ENCODE data around the gene FLNA.

FLNA gene

DNA sequence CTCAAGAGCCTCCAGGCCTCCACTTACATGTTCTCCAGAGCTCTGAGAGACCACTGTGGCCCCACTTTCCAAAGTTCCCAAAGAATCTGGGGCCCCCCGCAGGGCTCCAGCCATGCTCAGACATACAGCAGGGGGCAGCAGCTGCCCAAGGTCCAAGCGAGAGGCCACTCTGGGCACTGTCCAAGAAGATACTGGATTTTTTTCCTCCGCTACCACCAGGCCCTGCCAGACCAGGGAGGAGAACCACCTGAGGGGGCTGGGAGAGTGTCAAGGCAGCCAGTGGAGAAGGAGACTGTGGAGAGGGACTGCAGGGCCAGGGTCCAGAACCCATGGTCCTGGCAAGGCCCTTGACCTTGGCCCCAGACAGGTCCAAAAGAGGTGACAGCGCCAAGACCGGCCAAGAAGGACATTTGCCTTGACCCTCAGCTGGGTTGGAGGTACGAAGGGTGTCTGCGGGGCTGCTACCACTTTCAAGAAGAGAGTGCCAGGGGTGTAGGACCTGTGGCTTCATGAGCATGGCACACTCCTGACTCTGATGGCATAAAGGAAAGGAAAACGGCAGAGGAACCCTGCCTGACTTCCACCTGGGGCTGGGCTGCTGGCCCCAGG lies 10.0 kb upstream of the FLNA start:
- TF ChIP-seq, protein P1, sequence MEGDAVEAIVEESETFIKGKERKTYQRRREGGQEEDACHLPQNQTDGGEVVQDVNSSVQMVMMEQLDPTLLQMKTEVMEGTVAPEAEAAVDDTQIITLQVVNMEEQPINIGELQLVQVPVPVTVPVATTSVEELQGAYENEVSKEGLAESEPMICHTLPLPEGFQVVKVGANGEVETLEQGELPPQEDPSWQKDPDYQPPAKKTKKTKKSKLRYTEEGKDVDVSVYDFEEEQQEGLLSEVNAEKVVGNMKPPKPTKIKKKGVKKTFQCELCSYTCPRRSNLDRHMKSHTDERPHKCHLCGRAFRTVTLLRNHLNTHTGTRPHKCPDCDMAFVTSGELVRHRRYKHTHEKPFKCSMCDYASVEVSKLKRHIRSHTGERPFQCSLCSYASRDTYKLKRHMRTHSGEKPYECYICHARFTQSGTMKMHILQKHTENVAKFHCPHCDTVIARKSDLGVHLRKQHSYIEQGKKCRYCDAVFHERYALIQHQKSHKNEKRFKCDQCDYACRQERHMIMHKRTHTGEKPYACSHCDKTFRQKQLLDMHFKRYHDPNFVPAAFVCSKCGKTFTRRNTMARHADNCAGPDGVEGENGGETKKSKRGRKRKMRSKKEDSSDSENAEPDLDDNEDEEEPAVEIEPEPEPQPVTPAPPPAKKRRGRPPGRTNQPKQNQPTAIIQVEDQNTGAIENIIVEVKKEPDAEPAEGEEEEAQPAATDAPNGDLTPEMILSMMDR (IDR thresholded peaks at IDR 0.05; ENCODE audit: control insufficient read depth, insufficient read depth, low read depth, low read length, missing control alignments): peak; percentile 50
- H3K4me3 ChIP-seq (ENCODE audit: control insufficient read depth, low read depth, low read length): no peak overlapping the region
- no peak for DNase-seq (ENCODE audit: low read depth)

DNA sequence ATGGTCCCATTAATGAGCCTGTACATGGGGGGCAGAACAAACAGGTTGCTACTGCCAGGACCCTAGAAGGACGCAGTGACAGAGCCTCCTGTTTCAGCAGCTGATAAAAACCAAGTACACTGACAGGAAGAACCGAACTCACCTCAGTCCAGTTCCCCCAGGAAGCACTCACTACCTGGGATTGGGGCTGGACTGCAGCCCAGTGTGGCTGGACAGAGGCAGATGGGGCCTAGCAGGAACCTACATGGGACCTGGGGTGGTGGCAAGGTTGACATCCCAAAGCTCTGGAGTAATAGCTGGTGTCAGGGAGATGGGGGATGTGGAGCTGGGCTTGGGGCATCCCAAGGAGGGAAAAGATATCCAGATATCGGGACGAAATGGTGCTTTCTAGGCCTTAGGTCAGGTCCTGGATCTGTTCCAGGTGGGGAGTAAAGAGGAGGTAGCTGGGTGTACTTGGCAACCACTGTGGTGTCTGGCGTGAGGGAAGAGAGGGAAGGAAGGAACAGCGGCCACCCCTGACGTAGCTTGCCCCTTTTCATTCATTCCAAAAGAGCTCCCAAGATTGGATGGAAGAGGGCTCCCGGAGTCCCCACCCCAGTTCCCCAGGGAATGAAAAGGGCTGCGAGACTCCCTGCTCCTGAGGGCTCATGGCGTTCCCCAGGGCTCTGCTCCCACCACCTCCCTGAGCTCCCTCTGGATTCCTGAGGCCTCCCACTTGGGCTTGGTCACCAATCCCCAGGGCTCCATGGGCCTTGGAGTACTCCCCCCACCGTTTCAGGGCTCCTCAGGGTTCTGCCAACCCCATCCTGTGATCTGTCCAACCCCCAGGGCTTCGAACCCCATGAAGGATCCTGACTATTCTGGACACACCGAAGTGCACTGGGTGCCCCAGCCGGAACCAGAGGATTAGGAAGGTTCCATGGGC lies 9.2 kb upstream of the FLNA start:
- DNase-seq (ENCODE audit: low read depth): no peak
- TF ChIP-seq, protein P1 (IDR thresholded peaks at IDR 0.05; ENCODE audit: control insufficient read depth, insufficient read depth, low read depth, low read length, missing control alignments): no peak

DNA sequence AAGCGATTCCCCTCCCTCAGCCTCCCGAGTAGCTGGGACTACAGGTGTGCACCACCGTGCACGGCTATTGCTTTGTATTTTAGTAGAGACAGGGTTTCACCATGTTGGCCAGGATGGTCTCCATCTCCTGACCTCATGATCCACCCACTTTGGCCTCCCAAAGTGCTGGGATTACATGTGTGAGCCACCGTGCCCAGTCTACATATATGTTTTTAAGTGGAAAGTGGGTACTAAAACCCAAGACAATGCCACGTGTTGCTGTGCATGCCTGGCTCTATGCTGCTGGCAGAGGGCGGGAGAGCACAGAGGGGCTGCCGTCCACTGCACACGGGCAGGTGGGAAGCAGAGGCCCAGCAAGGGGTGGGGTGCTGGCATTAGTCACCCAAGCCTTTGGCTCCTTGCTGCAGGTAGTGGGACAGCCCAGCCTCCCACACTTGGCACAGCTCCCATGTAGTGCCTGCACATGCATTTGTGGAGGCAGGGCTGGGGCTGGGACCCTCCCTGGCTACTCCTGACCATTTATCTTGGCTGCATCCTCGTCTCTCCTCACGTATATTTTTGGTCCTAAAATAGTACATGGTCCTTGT lies 8.1 kb upstream of the FLNA start:
- no peak for DNase-seq (ENCODE audit: low read depth)
- no peak overlapping the region for H3K4me3 ChIP-seq (ENCODE audit: control insufficient read depth, low read depth, low read length)
- TF ChIP-seq, protein P1 (IDR thresholded peaks at IDR 0.05; ENCODE audit: control insufficient read depth, insufficient read depth, low read depth, low read length, missing control alignments): no peak

More for the DNA sequence above, 9.2 kb upstream of the FLNA start:
- H3K4me3 ChIP-seq (ENCODE audit: control insufficient read depth, low read depth, low read length): no peak overlapping the region

DNA sequence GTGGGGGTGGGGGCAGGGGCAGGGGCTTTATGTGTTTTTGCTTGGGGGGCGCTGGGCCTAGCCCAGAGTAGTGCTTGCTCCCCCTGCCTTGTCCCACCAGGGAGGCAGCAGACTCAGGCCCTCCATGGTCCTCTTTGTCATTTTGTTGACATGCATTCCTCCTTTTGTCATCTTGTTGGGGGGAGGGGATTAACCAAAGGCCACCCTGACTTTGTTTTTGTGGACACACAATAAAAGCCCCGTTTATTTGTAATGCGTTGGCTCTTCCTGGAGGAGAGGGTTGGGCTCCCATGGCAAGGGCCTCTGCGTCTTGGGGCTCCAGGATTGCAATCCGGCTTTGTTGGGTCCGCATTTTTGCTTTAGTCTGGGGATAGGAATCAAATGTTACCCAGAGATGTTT lies 6.8 kb upstream of the FLNA start:
- no peak for DNase-seq (ENCODE audit: low read depth)
- TF ChIP-seq, protein P1 (IDR thresholded peaks at IDR 0.05; ENCODE audit: control insufficient read depth, insufficient read depth, low read depth, low read length, missing control alignments): no peak
- no peak overlapping the region for H3K4me3 ChIP-seq (ENCODE audit: control insufficient read depth, low read depth, low read length)

DNA sequence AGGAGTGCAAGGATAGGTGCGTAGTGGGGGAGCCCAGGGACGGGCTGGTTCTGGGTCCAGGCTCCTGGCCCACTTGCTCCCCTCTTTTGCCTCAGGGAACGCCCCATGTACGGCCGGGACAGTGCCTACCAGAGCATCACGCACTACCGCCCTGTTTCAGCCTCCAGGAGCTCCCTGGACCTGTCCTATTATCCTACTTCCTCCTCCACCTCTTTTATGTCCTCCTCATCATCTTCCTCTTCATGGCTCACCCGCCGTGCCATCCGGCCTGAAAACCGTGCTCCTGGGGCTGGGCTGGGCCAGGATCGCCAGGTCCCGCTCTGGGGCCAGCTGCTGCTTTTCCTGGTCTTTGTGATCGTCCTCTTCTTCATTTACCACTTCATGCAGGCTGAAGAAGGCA lies 6.4 kb upstream of the FLNA start:
- H3K4me3 ChIP-seq (ENCODE audit: control insufficient read depth, low read depth, low read length): peak overlapping the region; percentile 81
- TF ChIP-seq, protein P1 (IDR thresholded peaks at IDR 0.05; ENCODE audit: control insufficient read depth, insufficient read depth, low read depth, low read length, missing control alignments): no peak

DNA sequence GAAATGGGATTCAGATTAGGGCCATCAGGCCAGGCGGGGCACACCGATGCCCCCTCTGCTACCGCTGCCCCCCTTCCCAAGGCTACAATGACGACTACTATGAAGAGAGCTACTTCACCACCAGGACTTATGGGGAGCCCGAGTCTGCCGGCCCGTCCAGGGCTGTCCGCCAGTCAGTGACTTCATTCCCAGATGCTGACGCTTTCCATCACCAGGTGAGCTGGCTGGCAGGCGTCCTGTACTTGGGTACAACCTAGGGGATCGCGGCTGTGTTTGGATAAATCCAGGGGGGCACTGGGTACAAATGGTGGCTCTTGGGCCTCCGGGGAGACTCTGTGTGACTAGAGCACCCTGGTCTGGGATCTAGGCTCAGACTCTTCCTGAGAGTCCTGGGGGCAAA lies 5.7 kb upstream of the FLNA start:
- H3K4me3 ChIP-seq (ENCODE audit: control insufficient read depth, low read depth, low read length): peak overlapping the region; percentile 81
- TF ChIP-seq, protein P1 (IDR thresholded peaks at IDR 0.05; ENCODE audit: control insufficient read depth, insufficient read depth, low read depth, low read length, missing control alignments): no peak
- no peak for DNase-seq (ENCODE audit: low read depth)

More for the DNA sequence above, 6.4 kb upstream of the FLNA start:
- no peak for DNase-seq (ENCODE audit: low read depth)
